ENCODE results near the gene VSX1. TPM values are rescaled to one million over a fixed set of nuclear protein-coding genes. Genes with fewer than 3 reads are reported as not detected.

The VSX1 gene
- total RNA-seq, 2 donors from 2014 or later = not detected

GRCh38 chr20:25037288-25038102 is 44.4 kb downstream of the VSX1 start:
- Mint-ChIP-seq H3K27ac (peak overlapping the region; percentile 85), H3K4me3 (peak overlapping the region; percentile 60), H3K36me3 (ENCODE audit: low read depth) (no peaks in the 10 kb centered on the region), H3K9me3 (no peaks in the 10 kb centered on the region), H3K27me3 (no peaks in the 10 kb centered on the region), H3K4me1 (peaks cover 17% of the 10 kb centered on the region)
- no peak for ATAC-seq (replicated peaks)

- H3K27ac Mint-ChIP-seq = peak overlapping the region; percentile 85
- no peak for ATAC-seq (replicated peaks)
These were observed 45.5 kb downstream of the VSX1 start for GRCh38 chr20:25036331-25036936.

GRCh38 chr20:25035921-25036320 is 46.0 kb downstream of the VSX1 start:
- Mint-ChIP-seq H3K27me3 (no peaks in the 10 kb centered on the region), H3K27ac (peak overlapping the region; percentile 85), H3K4me1 (peaks cover 17% of the 10 kb centered on the region), H3K36me3 (ENCODE audit: low read depth) (no peaks in the 10 kb centered on the region), H3K4me3 (peak overlapping the region; percentile 60), H3K9me3 (no peaks in the 10 kb centered on the region)
- peak; percentile 55 for ATAC-seq (replicated peaks)

More at GRCh38 chr20:25036331-25036936, 45.5 kb downstream of the VSX1 start:
- peaks cover 17% of the 10 kb centered on the region for H3K4me1 Mint-ChIP-seq
- H3K27me3 Mint-ChIP-seq = no peaks in the 10 kb centered on the region
- H3K9me3 Mint-ChIP-seq = no peaks in the 10 kb centered on the region
- H3K36me3 Mint-ChIP-seq (ENCODE audit: low read depth) = no peaks in the 10 kb centered on the region
- peak overlapping the region; percentile 60 for H3K4me3 Mint-ChIP-seq

GRCh38 chr20:25033924-25034300 is 48.0 kb downstream of the VSX1 start:
- H3K27ac Mint-ChIP-seq = peak overlapping the region; percentile 15
- H3K9me3 Mint-ChIP-seq = no peaks in the 10 kb centered on the region
- peaks cover 17% of the 10 kb centered on the region for H3K36me3 Mint-ChIP-seq (ENCODE audit: low read depth)
- no peaks in the 10 kb centered on the region for H3K27me3 Mint-ChIP-seq
- H3K4me3 Mint-ChIP-seq = no peak overlapping the region
- ATAC-seq (replicated peaks) = no peak
- peaks cover 21% of the 10 kb centered on the region for H3K4me1 Mint-ChIP-seq

GRCh38 chr20:25033265-25033923 is 48.5 kb downstream of the VSX1 start:
- H3K9me3 Mint-ChIP-seq = no peaks in the 10 kb centered on the region
- no peak for ATAC-seq (replicated peaks)

DNA sequence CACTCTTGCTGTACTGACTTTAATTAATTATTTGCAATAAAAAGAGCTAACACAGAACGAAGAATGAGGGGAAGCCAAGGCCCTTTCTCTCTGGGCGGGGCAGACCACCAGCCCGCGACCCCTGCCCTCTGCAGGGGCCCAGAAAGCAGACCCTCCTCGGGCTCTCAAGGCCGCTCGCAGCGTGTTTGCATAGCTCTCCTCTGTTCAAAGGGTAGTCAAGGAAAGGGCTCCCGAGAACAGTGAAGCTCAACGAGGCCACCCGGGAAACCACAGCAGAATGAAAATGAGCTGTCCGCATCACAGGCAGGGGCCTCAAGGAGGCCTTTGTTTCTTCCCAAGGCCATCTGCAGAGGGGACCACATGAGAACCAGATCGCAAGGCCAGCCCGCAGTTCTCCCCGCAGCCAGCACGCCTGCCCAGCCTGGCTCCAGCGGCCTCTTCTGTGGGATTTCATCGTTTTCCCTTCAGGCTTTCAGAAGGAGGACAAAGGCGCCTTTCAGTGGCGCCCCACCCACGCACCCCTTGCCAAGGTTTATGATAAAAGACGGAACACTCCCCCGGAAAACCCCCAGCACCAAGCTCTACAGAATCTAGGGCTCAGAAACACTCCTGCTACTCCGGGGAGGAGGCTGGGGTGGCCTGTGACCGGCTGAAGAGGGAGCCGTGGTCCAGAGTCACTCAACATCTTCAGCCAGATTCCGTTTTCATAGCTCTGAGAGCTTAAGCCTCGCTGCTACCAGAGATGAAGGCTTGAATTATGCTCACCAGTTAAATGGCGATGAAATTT is 49.3 kb downstream of the VSX1 start:
- H3K27ac Mint-ChIP-seq = no peak overlapping the region
- no peaks in the 10 kb centered on the region for H3K9me3 Mint-ChIP-seq
- H3K27me3 Mint-ChIP-seq = no peaks in the 10 kb centered on the region
- ATAC-seq (replicated peaks) = no peak
- H3K36me3 Mint-ChIP-seq (ENCODE audit: low read depth) = peaks cover 27% of the 10 kb centered on the region
- H3K4me3 Mint-ChIP-seq = no peak overlapping the region
- H3K4me1 Mint-ChIP-seq = peaks cover 16% of the 10 kb centered on the region

More at GRCh38 chr20:25033265-25033923, 48.5 kb downstream of the VSX1 start:
- H3K27me3 Mint-ChIP-seq = no peaks in the 10 kb centered on the region
- peaks cover 21% of the 10 kb centered on the region for H3K4me1 Mint-ChIP-seq
- H3K4me3 Mint-ChIP-seq = no peak overlapping the region
- peak overlapping the region; percentile 15 for H3K27ac Mint-ChIP-seq
- peaks cover 23% of the 10 kb centered on the region for H3K36me3 Mint-ChIP-seq (ENCODE audit: low read depth)

GRCh38 chr20:25032065-25032477 is 49.9 kb downstream of the VSX1 start:
- peaks cover 27% of the 10 kb centered on the region for H3K36me3 Mint-ChIP-seq (ENCODE audit: low read depth)
- peaks cover 21% of the 10 kb centered on the region for H3K4me1 Mint-ChIP-seq
- no peaks in the 10 kb centered on the region for H3K9me3 Mint-ChIP-seq
- H3K4me3 Mint-ChIP-seq = no peak overlapping the region
- no peak for ATAC-seq (replicated peaks)
- H3K27ac Mint-ChIP-seq = no peak overlapping the region
- no peaks in the 10 kb centered on the region for H3K27me3 Mint-ChIP-seq

DNA sequence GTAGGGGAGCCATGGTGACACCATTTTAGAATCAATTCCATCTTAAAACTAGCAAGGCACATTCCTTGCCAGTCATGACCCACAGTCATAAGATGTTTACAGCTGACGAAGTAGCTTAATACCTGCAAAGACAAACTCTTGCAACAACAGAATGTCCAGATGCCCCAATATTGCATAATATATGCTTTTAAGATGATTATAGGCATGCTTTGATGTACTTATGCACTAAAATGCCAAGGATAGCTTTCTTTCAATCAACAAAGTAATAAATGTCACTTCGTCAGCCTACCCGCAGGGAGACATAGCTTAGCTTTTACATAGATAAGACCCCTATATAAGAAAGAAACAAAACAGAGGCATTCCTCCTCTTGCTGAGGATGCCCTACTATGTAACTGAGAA is 50.7 kb downstream of the VSX1 start:
- Mint-ChIP-seq H3K27me3 (no peaks in the 10 kb centered on the region), H3K4me1 (peaks cover 14% of the 10 kb centered on the region), H3K4me3 (no peak overlapping the region), H3K27ac (no peak overlapping the region), H3K36me3 (ENCODE audit: low read depth) (peaks cover 27% of the 10 kb centered on the region), H3K9me3 (no peaks in the 10 kb centered on the region)
- ATAC-seq (replicated peaks) = no peak

- H3K27ac Mint-ChIP-seq = no peak overlapping the region
- no peak for ATAC-seq (replicated peaks)
- peaks cover 27% of the 10 kb centered on the region for H3K36me3 Mint-ChIP-seq (ENCODE audit: low read depth)
- no peaks in the 10 kb centered on the region for H3K27me3 Mint-ChIP-seq
- no peaks in the 10 kb centered on the region for H3K9me3 Mint-ChIP-seq
- H3K4me1 Mint-ChIP-seq = peaks cover 9% of the 10 kb centered on the region
- H3K4me3 Mint-ChIP-seq = no peak overlapping the region
These were observed 51.2 kb downstream of the VSX1 start for GRCh38 chr20:25030649-25031207.

GRCh38 chr20:25030007-25030648 is 51.8 kb downstream of the VSX1 start:
- ATAC-seq (replicated peaks) = no peak
- H3K36me3 Mint-ChIP-seq (ENCODE audit: low read depth) = peaks cover 27% of the 10 kb centered on the region
- H3K4me1 Mint-ChIP-seq = peaks cover 9% of the 10 kb centered on the region
- no peak overlapping the region for H3K4me3 Mint-ChIP-seq
- no peaks in the 10 kb centered on the region for H3K27me3 Mint-ChIP-seq
- H3K9me3 Mint-ChIP-seq = no peaks in the 10 kb centered on the region
- H3K27ac Mint-ChIP-seq = no peak overlapping the region

DNA sequence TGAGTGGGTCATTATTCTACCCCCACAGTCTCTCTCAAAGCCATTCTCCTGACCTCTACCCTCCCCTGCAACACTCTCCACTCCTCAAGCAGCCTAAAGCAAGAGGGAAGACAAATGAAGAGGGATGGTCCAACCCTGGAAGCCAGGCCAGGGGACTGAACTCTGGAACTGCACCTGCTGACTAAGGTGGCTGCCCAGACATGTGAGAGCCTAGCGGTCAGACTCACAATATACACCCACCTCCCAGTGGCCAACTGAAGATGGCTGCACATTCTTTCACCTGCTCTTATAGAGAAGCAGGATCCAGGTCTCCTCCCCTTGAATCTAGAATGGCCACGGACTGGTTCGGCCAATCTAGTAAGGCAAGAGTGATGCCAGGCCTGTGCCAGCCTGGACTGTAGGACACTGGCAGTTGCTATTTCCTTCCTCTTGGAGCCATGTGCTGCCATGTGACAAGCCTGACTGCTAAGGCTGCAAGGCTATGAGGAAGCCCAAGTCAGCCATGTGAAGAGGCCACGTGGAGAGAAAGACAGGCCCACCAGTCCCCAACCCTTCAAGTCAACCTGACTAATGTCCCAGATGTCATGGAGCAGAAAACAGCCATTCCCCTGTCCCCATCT is 55.8 kb downstream of the VSX1 start:
- Mint-ChIP-seq H3K27ac (no peak overlapping the region), H3K4me3 (no peak overlapping the region), H3K27me3 (no peaks in the 10 kb centered on the region), H3K36me3 (ENCODE audit: low read depth) (peaks cover 27% of the 10 kb centered on the region), H3K9me3 (no peaks in the 10 kb centered on the region), H3K4me1 (peaks cover 9% of the 10 kb centered on the region)
- ATAC-seq (replicated peaks) = no peak
